ENCODE results near the gene FMNL2. TPM values are rescaled to one million over a fixed set of nuclear protein-coding genes. Genes with fewer than 3 reads are reported as not detected.
"Not testable (repeated sequence)": the region's sequence is repeated elsewhere in the genome, so short reads cannot be mapped to it uniquely, and the experiment has no call there.

The FMNL2 gene
- polyA plus RNA-seq, 3 donors from 2014 or later: 0.08 TPM; not detected in 2

DNA sequence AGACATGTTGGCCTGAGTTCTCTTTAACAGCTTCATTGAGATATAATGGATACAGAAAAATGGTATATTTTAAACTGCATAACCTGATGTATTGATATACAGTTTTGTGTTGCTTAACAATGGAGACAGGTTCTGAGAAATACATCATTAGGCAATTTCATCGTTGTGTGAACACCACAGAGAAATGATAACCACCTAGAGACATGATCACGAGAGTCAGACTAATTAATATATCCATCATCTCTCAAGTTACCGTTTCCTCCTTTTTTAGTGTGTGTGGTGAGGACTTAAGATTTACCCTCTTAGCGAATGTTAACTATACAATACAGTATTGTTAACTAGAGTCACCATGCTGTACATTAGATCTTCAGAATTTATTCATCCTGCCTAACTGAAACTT lies 178.1 kb downstream of the FMNL2 start:
- no peak for DNase-seq
- H3K4me1 Mint-ChIP-seq: no peaks in the 10 kb centered on the region
- no peak overlapping the region for H3K27ac Mint-ChIP-seq
- peaks cover 0 to 6% (median 3%) of the 10 kb centered on the region in 3 donors for H3K27me3 Mint-ChIP-seq (ENCODE audit: low read depth in 3 of 3)
- H3K4me3 Mint-ChIP-seq: no peak overlapping the region
- no peaks in the 10 kb centered on the region for H3K36me3 Mint-ChIP-seq
- no peaks in the 10 kb centered on the region for H3K9me3 Mint-ChIP-seq

DNA sequence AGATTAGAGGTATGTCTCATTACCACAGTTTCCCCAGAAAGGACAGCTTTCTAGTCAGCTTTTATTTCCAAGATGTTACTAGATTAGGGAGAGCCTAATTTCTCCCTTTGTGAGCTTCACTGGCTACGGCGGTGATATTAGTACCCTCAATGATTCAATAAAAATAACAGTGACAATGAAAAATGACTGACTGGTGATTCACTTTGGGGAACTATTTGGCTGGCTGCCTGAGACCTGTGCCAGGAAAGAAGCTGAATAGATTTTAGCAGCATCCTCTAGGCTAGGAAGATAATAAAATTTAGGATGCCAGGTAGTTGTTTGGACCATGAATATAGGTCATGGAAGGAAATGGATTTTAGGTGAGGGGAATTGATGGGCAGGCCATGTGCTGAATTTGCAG lies 178.7 kb downstream of the FMNL2 start:
- H3K4me3 Mint-ChIP-seq: no peak overlapping the region
- no peaks in the 10 kb centered on the region for H3K9me3 Mint-ChIP-seq
- H3K27me3 Mint-ChIP-seq (ENCODE audit: low read depth in 3 of 3): peaks cover 0 to 6% (median 3%) of the 10 kb centered on the region in 3 donors
- H3K27ac Mint-ChIP-seq: no peak overlapping the region
- no peaks in the 10 kb centered on the region for H3K36me3 Mint-ChIP-seq
- no peak for DNase-seq
- H3K4me1 Mint-ChIP-seq: no peaks in the 10 kb centered on the region

DNA sequence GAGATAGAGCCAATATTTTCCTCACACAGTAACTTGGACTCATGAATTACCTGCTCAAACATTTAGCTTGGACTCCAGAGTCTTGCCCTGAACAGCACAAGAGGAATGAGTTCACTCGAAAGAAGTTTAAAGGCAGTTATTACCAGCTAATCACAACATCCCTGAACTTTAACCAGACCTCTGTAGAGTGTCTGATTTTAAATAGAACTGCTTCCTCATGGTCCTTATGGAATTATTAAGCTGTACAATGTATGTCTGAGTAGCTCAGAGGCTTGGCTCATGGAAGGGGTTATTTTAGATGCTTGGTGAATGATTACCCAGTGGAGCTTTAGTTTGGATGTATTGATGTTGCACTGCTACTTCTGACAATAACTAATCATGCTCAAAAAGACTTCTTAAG lies 183.1 kb downstream of the FMNL2 start:
- Mint-ChIP-seq H3K4me3 (no peak overlapping the region), H3K36me3 (no peaks in the 10 kb centered on the region), H3K4me1 (no peaks in the 10 kb centered on the region), H3K27me3 (ENCODE audit: low read depth in 3 of 3) (peaks cover 0 to 3% (median 0%) of the 10 kb centered on the region in 3 donors), H3K27ac (no peak overlapping the region), H3K9me3 (no peaks in the 10 kb centered on the region)
- no peak for DNase-seq

DNA sequence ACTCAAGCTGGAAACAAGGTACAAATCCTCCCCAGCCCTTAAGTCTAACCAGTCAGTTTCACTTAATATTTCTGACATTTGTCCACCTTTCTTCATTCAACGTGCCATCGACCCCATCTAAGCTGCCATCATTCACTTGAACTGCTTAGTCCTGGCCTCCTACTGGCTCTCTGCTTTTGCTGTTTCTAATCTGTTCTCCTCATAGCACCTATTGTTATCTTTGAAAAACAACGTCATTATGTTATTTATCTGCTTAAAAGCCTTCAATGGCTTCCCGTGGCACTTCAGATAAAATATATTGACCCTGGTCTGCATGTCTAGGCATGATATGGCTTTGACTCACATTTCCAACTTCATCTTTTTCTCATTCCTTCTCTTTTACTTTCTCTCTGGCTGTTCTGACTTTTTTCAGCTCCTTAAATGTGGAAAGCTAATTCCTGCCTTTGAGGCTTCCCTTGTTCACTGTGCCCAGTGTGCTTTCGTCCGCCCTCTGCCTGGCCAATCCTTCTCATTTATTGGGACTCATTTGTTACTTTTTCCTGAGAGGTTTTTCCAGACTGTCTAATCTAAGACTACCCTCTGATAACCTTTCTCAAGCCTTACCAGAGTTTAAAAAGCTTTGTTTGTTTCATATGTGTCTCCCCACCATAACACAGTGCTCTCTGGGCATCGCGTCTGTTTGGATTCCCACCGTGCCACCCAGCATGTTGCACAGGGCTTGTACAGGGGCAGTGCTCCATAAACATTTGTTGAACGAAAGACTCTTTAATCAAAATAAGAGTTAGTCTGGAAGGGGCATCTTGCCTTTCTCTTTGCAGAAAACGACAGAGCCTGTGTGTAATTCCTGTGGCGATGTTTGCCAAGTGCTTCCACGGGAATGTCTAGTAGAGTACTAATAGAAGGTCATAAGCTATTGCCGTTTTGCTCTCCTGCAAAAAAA lies 183.9 kb downstream of the FMNL2 start:
- DNase-seq: no peak
- Mint-ChIP-seq H3K36me3 (no peaks in the 10 kb centered on the region), H3K27ac (no peak overlapping the region), H3K9me3 (no peaks in the 10 kb centered on the region), H3K4me1 (no peaks in the 10 kb centered on the region), H3K27me3 (ENCODE audit: low read depth in 3 of 3) (peaks cover 0 to 3% (median 0%) of the 10 kb centered on the region in 3 donors), H3K4me3 (no peak overlapping the region)

DNA sequence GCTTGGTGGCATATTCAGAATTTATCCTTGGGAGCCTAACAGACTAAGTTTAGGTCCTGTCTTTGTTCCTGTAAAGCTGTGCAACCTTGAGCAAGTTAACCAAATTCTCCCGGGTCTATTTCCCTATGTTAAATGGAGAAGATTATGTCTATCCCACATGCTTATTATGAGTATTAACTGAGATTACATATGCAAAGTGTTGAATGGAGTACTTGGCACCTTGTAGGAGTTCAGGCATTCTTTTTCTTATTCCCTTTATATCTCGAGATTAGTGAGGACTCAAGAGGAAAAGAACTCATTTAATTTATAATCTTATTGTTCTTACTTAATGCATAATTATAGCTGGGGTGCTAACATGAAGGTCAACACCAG lies 184.6 kb downstream of the FMNL2 start:
- Mint-ChIP-seq H3K4me3 (no peak overlapping the region), H3K9me3 (no peaks in the 10 kb centered on the region), H3K4me1 (no peaks in the 10 kb centered on the region), H3K36me3 (no peaks in the 10 kb centered on the region), H3K27me3 (ENCODE audit: low read depth in 3 of 3) (peaks cover 0 to 2% (median 0%) of the 10 kb centered on the region in 3 donors), H3K27ac (no peak overlapping the region)
- DNase-seq: no peak

DNA sequence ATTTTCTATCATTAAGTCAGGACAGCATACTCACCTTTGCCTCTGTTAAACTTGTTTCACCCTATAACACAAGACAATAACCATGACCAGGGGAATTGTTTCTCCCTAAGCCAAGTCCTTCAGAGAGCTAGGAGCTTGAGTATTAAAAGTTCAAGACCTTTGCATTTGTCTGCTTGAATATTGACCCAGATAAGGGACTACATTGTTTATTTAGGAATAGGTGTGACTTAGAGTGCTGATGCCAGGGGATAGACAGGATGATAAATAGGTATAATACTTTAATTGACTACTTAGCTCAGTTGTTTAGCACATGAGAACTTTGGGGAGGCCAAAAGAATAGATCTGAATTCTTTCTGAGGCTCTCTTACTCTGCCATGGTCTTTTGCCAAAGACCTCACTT lies 185.8 kb downstream of the FMNL2 start:
- Mint-ChIP-seq H3K4me3 (no peak overlapping the region), H3K27me3 (ENCODE audit: low read depth in 3 of 3) (no peaks in the 10 kb centered on the region), H3K4me1 (peaks cover 6 to 10% of the 10 kb centered on the region in 2 donors), H3K36me3 (no peaks in the 10 kb centered on the region), H3K9me3 (no peaks in the 10 kb centered on the region), H3K27ac (no peak overlapping the region)
- DNase-seq: no peak

DNA sequence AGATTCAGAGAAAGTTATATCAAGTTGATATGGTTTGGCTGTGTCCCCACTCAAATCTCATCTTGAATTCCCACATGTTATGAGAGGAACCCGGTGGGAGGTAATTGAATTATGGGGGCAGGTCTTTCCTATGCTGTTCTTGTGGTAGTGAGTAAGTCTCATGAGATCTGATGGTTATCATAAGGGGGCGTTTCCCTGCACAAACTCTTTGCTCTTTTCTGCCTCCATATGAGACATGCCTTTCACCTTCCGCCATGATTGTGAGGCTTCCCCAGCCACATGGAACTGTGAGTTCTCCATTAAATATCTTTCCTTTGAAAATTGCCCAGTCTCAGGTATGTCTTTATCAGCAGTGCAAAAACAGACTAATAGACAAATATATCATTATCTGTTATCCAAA lies 187.5 kb downstream of the FMNL2 start:
- not testable (repeated sequence) for DNase-seq; H3K4me3 Mint-ChIP-seq; H3K9me3 Mint-ChIP-seq; H3K36me3 Mint-ChIP-seq; H3K27me3 Mint-ChIP-seq (ENCODE audit: low read depth in 3 of 3); H3K27ac Mint-ChIP-seq
- H3K4me1 Mint-ChIP-seq: peaks cover 8 to 16% of the 10 kb centered on the region in 2 donors

DNA sequence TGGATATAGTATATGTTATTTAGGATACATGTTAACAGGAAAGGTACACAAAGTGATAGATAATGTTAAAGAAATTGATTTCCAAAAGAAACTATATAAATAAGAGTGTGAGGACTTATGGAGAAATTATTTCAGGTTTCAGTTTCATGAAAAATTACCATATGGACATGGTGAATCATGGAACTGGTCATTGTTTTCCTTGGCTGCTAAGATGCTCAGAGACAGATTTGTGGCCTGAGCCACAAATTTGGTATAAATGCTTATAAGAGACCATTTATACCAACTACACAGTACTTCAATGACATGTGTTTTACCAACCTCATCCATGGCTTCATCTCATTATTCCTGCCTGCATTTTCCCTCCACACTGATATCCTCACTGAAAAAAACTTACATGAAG lies 188.1 kb downstream of the FMNL2 start:
- Mint-ChIP-seq H3K36me3 (no peaks in the 10 kb centered on the region), H3K27ac (no peak overlapping the region), H3K9me3 (no peaks in the 10 kb centered on the region), H3K4me1 (peaks cover 8 to 16% of the 10 kb centered on the region in 2 donors), H3K4me3 (no peak overlapping the region), H3K27me3 (ENCODE audit: low read depth in 3 of 3) (peaks cover 0 to 4% (median 0%) of the 10 kb centered on the region in 3 donors)
- no peak for DNase-seq

DNA sequence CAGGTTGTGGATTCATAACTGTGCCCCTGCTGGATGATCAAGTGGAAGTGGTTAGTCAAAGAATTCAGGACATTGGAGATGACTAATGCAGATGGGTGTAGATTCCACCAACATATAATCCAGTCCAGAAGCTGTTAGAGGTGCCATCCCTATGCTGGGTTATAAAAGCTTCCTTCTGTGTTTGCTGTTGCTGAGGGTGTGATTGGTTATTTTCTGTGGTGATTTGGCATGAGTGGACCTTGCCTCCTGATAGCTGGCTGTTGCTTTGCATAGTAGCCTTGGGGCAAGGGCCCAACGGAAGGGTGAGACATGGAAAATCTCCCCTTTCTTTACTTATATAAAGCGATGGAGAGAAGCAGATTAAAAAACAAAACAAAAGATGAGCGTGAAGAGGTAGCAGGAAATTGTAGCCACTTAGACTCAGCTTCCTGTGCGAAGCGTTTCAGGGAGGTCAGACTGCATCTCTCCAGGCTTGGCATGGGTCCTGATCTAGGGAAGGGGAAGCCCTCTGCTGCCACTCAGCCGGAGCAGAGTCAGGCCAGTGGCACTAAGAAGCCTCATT lies 190.4 kb downstream of the FMNL2 start:
- H3K4me3 Mint-ChIP-seq: peak overlapping the region in 3 of 5 donors; percentile 15 to 44 (median 34)
- peaks cover 0 to 4% (median 2%) of the 10 kb centered on the region in 3 donors for H3K27me3 Mint-ChIP-seq (ENCODE audit: low read depth in 3 of 3)
- peaks cover 8 to 16% of the 10 kb centered on the region in 2 donors for H3K4me1 Mint-ChIP-seq
- no peak for DNase-seq
- H3K27ac Mint-ChIP-seq: peak overlapping the region in 2 of 6 donors; percentile 42 to 86
- H3K36me3 Mint-ChIP-seq: no peaks in the 10 kb centered on the region
- H3K9me3 Mint-ChIP-seq: no peaks in the 10 kb centered on the region

DNA sequence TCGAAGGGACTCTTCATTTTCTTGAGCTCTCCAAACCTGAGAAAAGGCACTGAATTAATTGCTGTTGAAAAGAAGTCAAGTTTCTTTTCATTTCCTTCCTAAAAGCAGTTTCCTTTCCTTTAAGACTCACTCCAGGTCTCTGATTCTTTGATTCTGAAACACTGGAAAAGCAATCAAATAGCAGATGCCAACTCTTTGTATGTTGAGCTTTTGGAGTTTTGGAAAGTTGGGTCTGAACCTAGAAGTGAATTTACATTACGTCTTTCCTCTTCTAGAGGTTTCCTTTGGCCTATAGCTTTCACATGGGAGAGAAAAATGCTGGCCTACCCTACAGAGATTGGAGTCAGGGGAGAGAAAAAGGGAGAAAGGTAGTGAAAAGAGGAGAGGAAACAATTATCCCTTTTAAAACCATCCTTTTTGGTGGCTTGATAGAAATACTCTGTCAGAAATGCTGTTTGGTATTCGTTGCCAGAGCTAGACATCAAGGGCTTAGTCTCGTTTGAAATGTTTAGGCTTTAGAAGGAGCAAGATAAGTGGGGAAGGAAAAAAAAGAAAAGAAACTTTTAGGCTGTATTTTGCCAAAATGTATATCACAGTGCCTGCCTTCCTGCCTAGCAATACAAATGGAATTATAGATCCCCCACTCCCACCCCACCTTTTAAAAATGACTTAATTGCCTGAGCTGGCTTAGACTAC lies 194.6 kb downstream of the FMNL2 start:
- H3K27me3 Mint-ChIP-seq (ENCODE audit: low read depth in 3 of 3): peaks cover 2 to 7% (median 4%) of the 10 kb centered on the region in 3 donors
- peaks cover 8 to 16% of the 10 kb centered on the region in 2 donors for H3K4me1 Mint-ChIP-seq
- H3K36me3 Mint-ChIP-seq: no peaks in the 10 kb centered on the region
- H3K4me3 Mint-ChIP-seq: no peak overlapping the region
- no peak for DNase-seq
- no peaks in the 10 kb centered on the region for H3K9me3 Mint-ChIP-seq
- no peak overlapping the region for H3K27ac Mint-ChIP-seq

DNA sequence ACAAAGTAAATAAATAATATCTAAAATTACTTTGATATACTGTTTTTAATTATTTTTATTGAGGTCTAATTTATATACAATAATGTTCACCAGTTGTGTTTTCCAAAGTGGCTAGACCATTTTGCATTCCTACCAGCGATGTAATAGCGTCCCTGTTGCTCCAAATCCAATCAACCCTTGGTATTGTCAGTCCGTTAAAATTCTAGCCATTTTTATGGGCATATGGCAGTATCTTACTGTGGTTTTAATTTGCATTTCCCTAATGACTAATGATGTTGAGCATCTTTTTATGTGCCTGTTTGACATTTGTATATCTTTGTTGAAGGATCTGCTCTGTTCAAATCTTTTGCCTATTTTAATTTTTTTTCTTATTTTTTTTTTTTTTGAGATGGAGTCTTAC lies 197.3 kb downstream of the FMNL2 start:
- no peak overlapping the region for H3K4me3 Mint-ChIP-seq
- peaks cover 4 to 10% (median 4%) of the 10 kb centered on the region in 3 donors for H3K27me3 Mint-ChIP-seq (ENCODE audit: low read depth in 3 of 3)
- H3K36me3 Mint-ChIP-seq: no peaks in the 10 kb centered on the region
- H3K4me1 Mint-ChIP-seq: no peaks in the 10 kb centered on the region
- H3K27ac Mint-ChIP-seq: no peak overlapping the region
- no peak for DNase-seq
- no peaks in the 10 kb centered on the region for H3K9me3 Mint-ChIP-seq

DNA sequence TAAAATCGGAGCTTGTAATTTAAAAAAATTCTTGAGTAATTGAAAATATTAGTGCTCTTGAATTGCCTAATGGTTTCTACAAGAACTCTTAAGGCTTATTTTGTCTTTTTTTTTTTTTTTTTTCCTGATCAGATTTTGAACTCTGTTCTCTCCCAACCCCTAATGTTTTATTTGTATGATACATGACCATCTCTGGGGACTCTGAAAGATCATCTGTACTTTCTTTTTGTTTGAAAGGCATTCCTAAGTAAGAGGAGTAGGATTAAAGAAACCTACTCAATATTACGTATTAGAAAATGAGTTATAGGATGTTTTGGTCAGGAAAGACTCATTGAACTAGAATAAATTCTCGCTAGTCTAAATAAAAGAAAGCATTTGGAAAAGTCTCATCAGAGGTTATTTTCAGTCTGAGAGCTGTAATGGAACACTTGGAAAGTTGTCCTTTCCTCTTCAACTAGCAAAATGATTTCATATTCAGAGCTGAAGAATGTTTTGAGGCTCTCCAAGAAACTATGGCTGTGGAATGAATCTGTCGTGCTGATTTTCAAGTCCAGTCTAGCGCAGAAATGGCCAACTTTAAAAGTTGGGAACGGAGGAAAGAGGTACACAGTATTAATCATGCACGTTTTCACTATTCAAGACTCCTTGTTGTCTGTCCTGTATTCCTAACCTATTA lies 199.6 kb downstream of the FMNL2 start:
- DNase-seq: no peak
- Mint-ChIP-seq H3K9me3 (no peaks in the 10 kb centered on the region), H3K4me1 (no peaks in the 10 kb centered on the region), H3K27me3 (ENCODE audit: low read depth in 3 of 3) (peaks cover 4 to 10% (median 4%) of the 10 kb centered on the region in 3 donors), H3K36me3 (no peaks in the 10 kb centered on the region), H3K27ac (no peak overlapping the region), H3K4me3 (no peak overlapping the region)

DNA sequence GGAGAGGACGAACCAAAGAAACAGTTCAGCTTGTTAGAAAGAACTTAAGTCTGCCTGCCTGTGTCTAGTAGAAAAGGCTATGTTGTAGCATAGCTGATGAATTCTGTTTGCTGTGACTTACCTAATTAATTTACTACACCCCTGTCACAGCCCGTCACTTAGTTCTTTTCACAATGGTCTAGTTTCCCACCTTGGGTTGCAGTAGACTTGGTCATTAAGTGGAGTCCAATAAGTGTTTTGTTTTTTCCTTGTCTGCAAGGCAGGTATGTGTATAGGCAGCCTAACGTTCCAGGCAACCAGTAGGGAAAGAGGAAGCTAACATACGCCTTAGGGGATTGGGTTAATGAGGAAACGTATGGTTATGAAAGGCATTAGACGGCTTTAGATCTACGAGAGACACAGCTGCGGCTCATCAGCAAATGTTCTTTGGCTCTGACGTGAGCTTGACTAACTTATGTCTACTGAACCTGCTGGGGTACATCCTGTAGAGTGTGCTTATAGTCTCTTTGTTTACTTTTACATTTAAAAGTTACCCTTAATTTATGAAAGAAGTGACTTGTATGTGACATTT lies 202.2 kb downstream of the FMNL2 start:
- no peaks in the 10 kb centered on the region for H3K36me3 Mint-ChIP-seq
- H3K4me1 Mint-ChIP-seq: no peaks in the 10 kb centered on the region

More for the DNA sequence above, 202.2 kb downstream of the FMNL2 start:
- Mint-ChIP-seq H3K9me3 (no peaks in the 10 kb centered on the region), H3K4me3 (no peak overlapping the region), H3K27ac (no peak overlapping the region), H3K27me3 (ENCODE audit: low read depth in 3 of 3) (peaks cover 2 to 10% (median 2%) of the 10 kb centered on the region in 3 donors)
- DNase-seq: no peak
